Measurements from ENCODE around the gene RNF114.
"Not testable (repeated sequence)": the region's sequence is repeated elsewhere in the genome, so short reads cannot be mapped to it uniquely, and the experiment has no call there.

The RNF114 gene, protein sequence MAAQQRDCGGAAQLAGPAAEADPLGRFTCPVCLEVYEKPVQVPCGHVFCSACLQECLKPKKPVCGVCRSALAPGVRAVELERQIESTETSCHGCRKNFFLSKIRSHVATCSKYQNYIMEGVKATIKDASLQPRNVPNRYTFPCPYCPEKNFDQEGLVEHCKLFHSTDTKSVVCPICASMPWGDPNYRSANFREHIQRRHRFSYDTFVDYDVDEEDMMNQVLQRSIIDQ

DNA sequence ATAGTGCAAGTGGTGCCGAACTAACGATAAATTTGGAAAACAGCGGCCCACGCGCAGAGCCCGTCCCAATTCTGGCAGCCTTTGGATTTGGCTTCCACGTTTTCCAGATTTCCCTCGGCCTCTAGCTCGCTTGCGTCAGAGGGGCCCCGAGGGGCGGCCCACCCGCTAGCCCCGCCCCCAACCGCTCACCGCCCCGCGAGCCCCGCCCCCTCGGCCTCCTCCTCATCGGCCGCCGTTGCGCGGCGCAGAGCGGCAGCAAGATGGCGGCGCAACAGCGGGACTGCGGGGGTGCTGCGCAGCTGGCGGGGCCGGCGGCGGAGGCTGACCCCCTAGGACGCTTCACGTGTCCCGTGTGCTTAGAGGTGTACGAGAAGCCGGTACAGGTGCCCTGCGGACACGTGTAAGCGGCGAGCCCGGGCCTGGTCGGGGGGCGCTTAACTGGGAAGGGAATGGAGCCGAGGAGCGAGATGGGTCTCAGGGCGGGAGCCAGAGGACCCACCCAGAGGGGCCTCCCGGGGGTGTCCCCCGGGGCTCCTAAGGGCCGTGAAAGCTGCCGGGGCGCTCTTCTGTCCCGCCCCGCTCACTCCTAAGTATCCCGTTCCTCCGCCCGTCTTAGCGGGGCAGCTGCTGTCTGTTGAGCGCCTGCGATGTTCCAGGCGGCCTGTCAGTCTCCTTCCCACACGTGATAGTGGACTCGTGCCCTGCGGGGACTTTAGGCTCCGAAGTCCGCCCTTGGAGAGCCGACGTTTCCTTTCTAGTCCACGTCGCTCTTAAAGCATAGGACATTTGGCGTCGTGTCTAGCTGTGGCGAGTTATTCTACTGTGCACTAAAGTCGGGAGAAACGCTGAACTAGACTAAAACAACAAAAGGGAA lies at the start of gene RNF114:
TSS of gene RNF114 (plus strand) at position 245 of the 874 bp plus-strand sequence. CDS start at position 261, 16 bp downstream.
- DNase-seq = peak; percentile 95

DNA sequence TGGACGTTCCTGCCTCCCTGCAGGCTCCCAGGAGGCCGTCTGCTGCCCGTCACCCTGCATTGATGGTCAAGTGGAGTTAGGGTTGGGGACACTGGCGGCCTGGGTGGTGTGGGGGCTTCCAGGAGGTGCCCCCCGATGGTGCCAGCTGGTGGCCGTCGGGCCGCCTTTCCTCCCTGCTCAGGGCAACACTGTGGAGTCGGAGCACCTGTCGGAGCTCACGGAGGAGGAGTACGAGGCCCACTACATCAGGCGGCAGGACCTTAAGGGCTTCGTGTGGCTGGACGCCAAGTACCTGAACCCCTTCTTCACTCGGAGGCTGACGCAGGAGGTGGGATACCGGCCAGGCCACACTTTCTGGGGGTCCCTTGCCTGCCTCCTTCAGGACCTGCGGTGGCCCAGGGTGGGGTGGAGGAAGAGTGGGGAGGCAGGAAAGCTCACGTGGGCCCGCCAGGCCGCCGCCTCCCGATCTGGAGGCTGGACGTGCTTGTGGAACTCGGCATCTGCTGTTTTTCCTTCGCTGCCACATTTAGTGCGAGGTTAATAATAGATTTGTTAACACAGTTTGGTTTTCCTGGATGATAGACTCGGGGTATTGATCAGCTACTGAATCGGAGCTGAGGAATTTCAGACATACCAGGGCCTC lies 49.5 kb upstream of the RNF114 start:
- no peak for DNase-seq

DNA sequence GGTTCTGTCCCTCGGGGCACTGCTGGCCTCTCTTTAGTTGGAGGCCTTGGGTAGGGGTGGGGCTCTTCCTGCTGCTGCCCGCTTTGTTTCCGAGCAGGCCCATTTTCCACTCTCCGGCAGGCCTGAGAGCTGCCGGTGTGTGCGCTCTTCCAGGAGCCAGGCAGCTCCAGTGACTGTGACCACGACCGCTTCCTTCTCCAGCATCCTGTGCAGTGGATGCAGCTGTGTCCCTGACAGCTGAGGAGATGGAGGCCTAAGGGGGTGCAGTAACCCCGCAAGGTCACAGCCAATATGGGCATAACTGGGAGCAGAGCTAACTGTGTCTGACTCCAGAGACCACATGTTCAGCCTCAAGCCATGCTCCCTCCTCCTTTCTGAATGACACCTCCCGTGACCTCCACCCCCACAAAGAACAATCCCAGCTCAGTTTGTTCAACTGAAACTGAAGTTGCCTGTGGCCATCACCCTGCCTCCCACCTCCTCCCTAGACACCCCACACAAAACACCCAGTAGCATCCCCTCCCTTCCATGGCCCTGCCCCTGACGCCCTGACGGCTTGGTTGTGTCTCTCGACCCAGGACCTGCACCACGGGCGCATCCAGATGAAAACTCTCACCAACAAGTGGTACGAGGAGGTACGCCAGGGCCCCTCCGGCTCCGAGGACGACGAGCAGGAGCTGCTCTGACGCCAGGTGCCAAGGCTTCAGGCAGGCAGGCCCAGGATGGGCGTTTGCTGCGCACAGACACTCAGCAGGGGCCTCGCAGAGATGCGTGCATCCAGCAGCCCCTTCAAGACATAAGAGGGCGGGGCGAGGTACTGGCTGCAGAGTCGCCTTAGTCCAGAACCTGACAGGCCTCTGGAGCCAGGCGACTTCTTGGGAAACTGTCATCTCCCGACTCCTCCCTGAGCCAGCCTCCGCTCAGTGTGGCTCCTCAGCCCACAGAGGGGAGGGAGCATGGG lies 48.7 kb upstream of the RNF114 start:
- no peak for DNase-seq

DNA sequence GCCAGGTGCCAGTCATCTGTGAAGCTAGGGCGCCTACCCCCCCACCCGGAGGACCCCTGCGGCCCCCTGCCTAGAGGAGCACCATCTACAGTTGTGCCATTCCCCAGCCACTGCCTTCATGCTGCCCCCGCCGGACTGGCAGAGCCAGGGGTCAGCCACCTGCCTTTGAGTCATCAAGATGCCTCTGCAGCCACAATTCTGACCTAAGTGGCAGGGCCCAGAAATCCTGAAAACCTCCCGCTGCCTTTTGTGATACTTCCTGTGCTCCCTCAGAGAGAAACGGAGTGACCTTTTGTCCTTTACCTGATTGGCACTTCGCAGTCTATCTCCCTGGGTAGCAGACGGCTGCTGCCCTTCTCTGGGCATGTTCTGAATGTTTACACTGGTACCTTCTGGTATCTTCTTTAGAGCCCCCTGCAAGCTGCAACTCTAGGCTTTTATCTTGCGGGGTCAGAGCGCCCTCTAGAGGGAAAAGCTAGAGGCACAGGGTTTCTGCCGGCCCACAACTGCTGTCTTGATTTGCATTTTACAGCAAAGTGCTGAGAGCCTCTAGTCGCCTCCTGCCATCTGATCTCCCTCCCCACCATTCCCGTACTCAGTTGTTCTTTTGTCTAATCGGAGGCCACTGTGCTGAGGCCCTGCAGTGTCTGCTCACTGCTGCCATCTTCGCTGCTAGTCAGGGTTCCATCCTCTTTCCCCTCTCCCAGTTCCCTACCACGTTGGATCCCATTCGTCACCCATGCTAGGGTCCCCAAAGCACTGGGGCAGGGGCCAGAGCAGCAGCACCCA lies 47.8 kb upstream of the RNF114 start:
- peak; percentile 62 for DNase-seq

DNA sequence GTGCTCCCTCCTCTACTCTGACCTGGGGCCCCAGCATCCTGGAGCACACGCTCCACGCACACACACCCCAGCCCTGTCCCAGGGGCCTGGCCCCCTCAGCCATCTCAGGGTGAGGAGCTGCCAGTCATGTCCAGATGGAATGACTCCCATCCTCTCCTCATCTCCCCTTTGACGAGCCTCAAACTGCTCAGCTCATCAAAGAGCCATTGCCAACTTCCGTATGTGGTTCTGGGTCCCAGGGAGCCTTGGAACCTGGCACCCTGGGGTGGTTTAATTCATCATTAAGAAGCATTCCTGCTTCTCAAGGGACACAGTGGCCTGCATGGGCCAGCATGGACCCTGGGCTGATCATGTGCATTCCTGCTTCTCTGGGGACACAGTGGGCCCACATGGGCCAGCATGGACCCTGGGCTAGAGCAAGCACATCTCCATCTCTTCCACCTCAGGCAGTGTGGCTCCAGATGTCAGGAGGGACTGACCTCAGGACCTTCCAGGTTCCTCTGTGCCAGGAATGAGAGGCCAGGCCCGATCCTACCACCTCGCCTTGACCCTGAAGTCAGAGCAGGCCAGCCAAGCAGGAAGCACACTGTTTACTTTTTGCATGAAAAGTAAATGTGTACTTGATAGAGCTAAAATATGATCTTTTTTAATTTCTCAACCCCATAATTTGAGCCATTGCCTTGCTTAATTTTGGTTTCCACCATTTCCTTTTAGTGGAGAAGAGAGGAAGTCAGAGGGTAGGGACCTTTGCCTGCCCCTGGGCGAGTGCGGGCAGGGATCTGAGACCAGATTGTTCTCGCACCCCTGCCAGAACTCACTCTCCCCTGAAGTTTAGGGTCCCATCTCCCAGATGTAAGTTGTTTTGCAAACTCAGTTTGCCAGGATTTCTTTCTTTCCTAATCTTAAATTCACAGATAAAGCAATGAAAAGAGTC lies 46.9 kb upstream of the RNF114 start:
- no peak for DNase-seq

DNA sequence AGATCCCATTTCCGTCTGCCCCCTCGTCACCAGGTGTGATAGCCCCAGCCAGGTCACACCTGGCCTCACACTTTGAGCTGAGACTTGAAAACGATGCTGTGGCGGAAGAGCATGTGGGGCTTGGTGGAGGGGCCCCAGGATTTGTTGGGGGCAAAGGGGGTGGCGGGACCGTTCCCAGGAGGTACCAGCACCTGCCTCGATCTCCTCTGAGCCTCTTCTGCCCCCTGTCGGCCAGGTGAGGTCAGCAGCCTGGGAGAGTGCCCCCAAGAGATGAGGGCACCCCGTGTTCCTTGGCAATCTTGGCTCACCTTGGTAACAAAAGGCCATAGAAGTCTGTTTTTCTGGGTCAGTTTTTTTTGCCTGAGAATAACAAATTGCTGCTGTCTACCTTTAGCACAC lies 46.3 kb upstream of the RNF114 start:
- DNase-seq = no peak

DNA sequence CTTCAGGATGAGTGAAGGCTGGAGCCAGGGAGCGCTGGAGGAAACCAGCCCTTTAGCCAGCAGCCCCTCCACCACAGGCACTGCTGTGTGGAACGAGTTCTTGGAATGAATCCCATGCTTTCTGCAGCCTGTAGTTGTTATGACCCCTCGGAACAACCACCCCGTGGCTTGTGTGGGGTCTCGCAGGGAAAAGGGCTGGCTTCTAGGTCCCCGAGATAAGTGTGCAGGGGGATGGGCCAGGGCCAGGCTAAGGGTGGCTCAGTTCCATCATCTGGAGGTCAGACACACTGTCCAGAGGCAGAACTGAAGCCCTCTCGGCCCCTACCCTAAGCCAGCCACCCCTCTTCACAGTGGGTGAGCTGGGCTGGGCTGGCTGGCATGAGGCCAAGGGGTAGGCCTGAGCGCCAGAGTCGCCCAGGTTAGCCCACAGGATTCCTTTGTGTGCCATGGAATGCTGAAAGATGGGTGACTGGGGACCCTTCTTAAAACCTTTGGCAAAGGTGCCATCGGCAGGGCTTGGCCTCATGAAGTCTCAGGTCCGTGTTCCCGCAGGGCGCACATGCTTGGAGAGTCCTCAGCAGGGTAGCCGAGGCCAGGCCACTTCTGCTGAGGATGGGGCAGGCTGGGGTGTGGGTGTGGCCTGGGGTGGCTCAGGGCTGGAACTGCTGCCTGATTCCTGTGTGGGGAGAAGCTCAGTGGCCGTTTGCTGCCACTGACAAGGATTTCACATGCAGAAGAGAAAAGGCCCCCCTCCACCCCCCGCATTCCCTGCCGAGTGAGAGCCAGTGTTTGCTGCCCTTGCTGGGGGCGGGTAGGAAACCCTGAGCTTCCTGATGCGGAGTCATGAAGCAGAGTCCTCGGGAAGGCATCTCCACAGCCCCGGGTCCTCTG lies 45.5 kb upstream of the RNF114 start:
- DNase-seq = no peak

DNA sequence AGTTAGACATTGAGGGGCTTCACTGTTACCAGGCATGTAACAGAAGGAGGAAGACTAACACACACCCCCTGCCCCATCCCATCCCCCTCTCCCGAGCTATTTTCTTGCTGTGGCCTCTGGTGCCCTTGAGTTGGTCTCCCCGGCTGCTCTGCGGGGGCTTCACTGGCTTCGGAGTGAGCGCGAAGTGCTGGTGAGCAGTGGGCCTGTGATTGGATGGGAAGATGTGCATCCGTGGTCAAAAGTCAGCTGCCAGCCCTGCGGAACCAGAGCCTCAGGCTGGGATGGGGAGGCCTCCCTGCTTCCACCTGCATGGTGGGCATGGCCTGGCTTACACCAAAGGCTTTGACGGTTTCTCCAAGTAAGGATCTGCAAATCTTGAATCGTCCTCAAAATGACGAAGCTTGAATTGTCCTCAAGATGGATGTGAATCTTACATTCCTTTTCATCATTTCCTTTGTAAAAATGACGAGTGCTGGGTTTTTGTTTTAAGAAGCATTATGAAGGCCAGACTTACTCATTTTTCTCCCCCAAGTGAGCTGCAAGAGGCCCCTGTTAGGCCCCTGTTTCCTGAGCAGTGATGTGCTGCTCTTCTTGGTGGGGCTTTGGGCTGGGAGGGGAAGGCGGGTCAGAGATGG lies 44.6 kb upstream of the RNF114 start:
- DNase-seq = no peak

DNA sequence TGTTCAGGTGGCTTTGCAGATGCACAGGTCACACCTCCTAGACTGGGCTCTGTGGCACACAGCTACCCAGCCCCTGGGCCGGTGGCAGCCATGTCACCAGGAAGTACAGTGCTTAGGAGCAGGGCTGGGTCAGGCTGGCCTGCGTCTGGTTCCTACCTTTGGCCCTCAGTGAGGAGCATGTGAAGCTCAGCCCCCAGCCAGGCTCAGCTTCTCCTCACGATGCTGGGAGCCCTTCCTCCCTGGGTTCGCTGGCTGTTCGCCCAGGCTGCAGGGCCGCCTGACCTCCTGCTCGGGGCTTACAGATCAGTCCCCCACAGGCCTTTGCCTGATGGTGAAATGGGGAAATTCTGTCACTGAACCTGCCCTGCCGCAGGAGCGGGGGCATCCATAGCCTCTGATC lies 43.9 kb upstream of the RNF114 start:
- DNase-seq = no peak

DNA sequence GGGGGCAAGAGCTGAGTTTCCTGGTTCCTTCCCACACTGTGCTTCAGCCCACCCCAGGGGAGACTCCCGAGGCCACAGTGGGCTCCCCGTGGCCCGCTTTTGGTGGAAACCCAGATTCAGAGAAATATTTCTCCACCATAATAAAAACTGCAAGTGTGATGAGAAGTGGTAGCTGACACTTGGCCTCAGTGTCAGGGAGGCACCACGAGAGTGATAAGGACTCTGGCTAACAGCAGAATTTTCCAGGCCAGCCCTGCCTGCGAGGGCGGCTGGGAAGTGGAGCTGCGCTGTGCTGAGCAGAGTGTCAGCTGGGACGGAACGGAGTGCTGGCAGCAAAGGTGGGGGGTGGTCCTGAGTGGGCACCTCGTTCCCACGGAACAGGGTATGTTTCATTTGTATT lies 43.4 kb upstream of the RNF114 start:
- no peak for DNase-seq

DNA sequence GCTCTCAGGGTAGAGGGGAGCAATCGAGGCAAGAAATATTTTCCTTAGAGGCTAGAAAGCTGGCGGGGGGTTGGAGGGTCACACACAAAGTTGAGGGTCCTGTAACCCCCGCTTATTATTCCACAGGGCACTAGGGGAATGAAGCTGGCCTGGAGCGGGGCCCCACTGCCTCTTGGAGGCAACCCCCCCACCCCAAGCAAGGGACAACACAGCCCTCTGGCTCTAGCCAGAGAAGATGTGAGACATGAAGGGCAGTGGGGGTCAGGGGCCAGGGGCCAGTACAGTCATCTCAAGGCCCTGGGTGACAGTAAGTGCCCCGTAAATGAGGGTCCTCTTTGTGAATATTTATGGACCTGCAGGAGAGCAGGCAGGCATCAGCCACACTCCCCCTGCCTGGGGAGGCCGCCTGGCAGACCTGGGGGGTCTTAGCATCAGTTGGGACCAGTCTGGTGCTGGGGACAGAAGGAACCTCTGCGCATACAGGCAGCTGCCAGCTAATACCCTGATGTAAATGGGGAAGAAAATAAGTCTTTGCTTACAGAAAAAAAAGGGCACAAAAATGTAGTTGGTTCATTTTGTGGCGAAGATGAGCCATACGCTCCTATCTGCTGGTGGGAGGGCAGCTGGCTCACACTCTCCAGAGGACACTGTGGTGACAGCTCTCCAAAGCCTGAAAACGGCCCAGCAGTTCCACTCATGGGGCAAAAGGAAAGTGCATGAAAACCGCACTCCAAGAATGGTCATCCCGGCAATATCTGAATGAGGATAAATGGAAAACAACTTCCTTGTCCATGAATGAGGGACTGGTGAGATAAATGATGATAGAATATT lies 42.7 kb upstream of the RNF114 start:
- DNase-seq = no peak

DNA sequence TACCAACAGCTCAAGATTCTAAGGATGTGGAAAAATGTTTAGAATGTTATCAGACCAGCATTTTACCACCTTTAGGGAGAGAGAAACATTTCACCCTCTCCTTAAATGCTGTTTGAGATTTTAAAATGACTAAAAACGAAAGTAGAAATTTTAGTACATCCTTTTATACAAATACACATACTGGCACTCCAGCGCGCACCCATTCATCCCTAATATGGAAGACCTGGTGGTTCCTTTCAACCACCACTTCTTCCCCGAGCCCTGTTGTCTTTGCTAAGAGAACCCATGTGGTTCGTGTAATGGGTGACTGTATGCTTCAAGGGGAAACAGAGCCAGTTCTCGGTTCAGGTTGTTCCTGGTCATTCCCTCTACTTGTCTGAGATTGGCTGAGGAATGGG lies 42.1 kb upstream of the RNF114 start:
- no peak for DNase-seq

DNA sequence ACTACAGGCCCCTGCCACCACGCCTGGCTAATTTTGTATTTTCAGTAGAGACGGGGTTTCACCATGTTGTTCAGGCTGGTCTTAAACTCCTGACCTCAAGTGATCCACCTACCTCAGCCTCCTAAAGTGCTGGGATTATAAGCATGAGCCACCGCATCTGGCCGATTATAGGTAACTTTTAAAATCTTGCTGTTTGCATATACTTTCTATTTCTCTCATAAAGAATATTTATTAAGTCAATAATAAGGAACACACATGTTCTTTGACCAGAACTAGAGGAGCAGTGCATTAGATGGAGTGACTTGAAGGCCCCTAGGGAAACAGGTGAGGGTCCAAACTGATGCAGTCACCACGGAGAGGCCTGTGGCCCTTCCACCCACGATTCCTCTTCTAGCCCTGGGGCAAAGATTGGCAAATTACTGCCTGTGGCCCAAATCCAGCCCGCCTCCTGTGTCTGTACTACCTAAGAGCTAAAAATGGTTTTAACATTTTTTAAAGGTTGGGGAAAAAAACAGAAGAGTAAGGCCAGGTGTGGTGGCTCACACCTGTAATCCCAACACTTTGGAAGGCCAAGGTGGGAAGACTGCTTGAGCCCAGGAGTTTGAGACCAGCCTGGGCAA lies 40.6 kb upstream of the RNF114 start:
- DNase-seq = not testable (repeated sequence)

DNA sequence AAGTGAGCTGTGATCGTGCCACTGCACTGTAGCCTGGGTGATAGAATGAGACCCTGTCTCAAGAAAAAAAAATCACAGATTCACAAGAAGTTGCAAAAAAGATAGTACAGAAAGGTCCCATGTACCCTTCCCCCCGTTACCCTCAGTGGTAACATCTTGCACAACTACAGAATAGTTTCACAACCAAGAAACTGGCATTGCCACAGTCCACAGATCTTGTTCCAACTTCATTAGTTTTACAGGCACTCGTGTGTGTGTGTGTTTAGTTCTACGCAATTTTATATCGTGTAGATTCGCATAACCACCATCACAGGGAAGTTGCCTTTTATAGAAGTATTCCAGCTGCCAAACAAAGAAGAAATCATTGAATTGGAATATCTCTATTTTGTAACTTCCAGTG lies 40.0 kb upstream of the RNF114 start:
- DNase-seq = no peak

DNA sequence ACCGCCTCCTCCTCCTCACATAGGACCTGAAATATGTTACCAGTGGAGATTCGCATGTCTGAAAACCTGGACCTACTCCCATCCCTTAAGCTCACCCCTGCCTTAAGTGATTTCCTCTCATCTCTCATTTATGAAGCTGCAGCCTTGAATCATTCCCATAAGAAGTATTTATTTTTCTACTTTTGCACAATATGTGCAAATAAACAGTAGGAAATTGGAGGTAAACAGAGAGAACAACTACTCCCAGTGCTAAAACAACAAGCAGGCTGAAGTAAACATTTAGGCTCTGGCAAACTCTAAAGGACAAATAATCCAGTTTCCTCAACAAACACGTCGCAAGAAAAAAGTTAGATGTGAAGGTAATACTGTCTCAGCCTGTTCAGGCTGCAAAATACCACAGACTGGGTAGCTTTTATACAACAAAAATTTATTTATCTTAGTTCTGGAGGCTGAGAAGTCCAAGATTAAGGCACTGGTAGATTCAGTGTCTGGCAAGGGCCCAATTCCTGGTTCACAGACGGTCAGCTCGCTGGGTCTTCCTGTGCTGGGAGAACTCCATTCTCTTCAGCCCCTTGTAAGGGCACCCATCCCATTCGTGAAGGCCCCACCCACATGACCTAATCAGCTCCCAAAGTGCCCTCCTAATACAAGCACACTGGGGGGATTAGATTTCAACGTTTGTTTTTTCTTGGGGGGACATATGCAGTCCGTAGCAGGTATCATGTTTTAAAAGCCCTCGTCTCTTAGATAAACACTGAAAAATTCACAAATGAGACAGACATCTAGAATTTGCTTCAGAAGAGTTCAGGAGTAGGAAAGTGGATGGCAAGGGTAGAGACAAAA lies 36.4 kb upstream of the RNF114 start:
- DNase-seq = no peak

DNA sequence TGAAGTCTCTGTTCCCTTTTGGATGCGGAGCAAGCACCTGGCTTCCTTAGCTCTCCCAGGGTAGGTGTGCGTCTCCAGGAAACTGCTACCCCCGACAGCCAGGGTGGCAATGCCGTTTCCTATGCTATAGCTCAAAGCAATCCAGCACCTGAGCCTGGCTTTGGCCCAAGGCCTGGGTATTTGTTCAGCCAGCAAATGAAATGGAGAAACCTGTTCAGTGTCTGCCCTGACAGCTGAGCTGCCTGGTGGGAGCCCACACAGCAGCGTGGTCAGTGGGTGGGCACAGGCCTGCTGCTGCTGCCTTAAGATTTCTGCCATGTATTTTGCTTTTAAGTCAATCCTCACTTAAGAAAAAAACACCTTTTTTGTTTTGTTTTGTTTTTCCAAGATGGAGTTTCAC lies 34.6 kb upstream of the RNF114 start:
- no peak for DNase-seq
